Measurements from ENCODE around the gene TOB1.
A peak's percentile ranks its signal among the peaks of the same experiment; 100 is the strongest.

The TOB1 gene

DNA sequence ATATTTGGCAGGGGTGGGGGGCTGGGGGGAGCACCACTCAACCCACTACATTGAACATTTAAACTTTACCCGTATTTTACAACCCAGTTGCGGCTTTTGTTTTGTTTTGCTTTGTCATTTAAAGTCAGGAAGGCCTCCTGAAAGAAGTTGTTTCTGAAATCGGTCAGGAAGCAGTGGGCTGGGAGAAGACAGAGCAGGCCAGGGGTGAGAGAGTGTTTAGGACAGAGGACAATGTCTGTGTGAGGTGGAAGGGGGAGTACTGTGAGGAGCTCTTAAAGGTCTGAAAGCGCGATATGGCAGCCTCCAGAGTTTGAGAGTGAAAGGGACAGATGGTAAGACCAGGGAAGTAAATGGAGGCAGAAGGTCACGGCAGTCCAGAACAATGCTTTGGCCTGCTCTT is 36.8 kb downstream of the TOB1 start:
- DNase-seq: peak in 2 of 3 donors; percentile 34 to 35
- Histone ChIP-seq H3K4me3 (ENCODE audit: control insufficient read depth in 1 of 7, extremely low read depth in 1 of 7, insufficient read depth in 4 of 7, low read depth in 2 of 7, low read length in 6 of 7) (peak overlapping the region in 5 of 7 experiments; percentile 3 to 26 (median 24)), H3K27ac (ENCODE audit: insufficient read depth in 1 of 2, low read depth in 1 of 2, low read length in 2 of 2, poor library complexity in 1 of 2, severe bottlenecking in 2 of 2) (peak overlapping the region; percentile 17 to 58), H3K9me3 (ENCODE audit: control extremely low read depth in 1 of 5, control insufficient read depth in 4 of 5, insufficient read depth in 2 of 5, low read depth in 1 of 5, low read length in 4 of 5) (no peaks in the 10 kb centered on the region), H3K27me3 (replicated peaks in 2 of 5; ENCODE audit: control insufficient read depth in 4 of 5, insufficient read depth in 5 of 5, low read length in 4 of 5) (no peaks in the 10 kb centered on the region), H3K36me3 (ENCODE audit: control insufficient read depth in 4 of 4, insufficient read depth in 4 of 4, low read length in 3 of 4) (no peaks in the 10 kb centered on the region), H3K4me1 (ENCODE audit: control extremely low read depth in 1 of 4, control insufficient read depth in 4 of 4, insufficient read depth in 4 of 4, low read length in 3 of 4) (peaks cover 0 to 48% (median 42%) of the 10 kb centered on the region in 4 experiments)
- POLR2A ChIA-PET: interaction anchor here (1.4 kb wide), 1 partner anchor 36 kb away, joined by 7 read pairs; the partner anchor contains the start of gene TOB1
- CTCF ChIA-PET: interaction anchor here (1.0 to 7.9 kb wide), 7 partner anchors 11 to 66 kb away, joined by 3 to 58 read pairs (median 9); no protein-coding TSS in a partner anchor
- WGBS (ENCODE audit: insufficient coverage): 41% methylated on average over 4 of the region's 6 CpGs

DNA sequence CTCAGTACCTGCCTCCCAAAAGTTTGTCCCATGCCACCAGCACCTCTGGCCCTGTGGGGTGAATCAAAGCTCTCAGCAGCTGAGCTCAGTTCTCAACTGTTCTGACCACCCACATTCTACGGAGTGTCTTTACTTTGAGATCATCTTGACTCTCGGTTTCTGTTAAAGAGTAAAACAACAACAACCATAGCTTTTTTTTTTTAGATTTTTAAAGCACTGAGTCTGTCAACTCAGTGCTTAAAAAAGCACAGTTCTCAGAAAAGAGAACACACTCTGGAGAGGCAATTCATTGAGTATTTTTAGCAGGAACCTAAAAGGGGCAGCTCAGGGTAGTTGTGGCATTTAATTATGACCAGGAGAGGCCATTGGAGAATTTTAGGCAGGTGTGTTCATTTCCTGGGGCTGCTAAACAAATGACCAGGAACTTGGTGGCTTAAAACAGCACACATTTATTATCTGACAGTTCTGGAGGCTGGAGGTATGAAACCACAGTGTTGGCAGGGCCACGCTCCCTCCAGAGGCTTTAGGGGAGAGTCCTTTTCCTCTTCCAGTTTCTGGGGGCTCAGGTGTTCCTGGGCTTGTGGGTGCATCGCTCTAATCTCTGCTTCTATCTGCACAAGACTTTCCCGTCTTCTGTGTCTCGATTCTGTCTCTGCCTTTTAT is 37.5 kb downstream of the TOB1 start:
- H3K27ac ChIP-seq (ENCODE audit: insufficient read depth in 1 of 2, low read depth in 1 of 2, low read length in 2 of 2, poor library complexity in 1 of 2, severe bottlenecking in 2 of 2): peak overlapping the region; percentile 17 to 47
- WGBS (ENCODE audit: insufficient coverage): 32% methylated on average over 5 of the region's 6 CpGs
- no peaks in the 10 kb centered on the region for H3K9me3 ChIP-seq (ENCODE audit: control extremely low read depth in 1 of 5, control insufficient read depth in 4 of 5, insufficient read depth in 2 of 5, low read depth in 1 of 5, low read length in 4 of 5)
- CTCF ChIA-PET: interaction anchor here (0.8 to 7.9 kb wide), 8 partner anchors 11 to 201 kb away, joined by 3 to 58 read pairs (median 4); no protein-coding TSS in a partner anchor
- peak in 1 of 3 donors; percentile 26 for DNase-seq
- H3K4me1 ChIP-seq (ENCODE audit: control extremely low read depth in 1 of 4, control insufficient read depth in 4 of 4, insufficient read depth in 4 of 4, low read length in 3 of 4): peaks cover 0 to 45% (median 42%) of the 10 kb centered on the region in 4 experiments
- no peaks in the 10 kb centered on the region for H3K36me3 ChIP-seq (ENCODE audit: control insufficient read depth in 4 of 4, insufficient read depth in 4 of 4, low read length in 3 of 4)
- peak overlapping the region in 3 of 7 experiments; percentile 24 to 26 (median 25) for H3K4me3 ChIP-seq (ENCODE audit: control insufficient read depth in 1 of 7, extremely low read depth in 1 of 7, insufficient read depth in 4 of 7, low read depth in 2 of 7, low read length in 6 of 7)
- POLR2A ChIA-PET: no interaction called here
- no peaks in the 10 kb centered on the region for H3K27me3 ChIP-seq (replicated peaks in 2 of 5; ENCODE audit: control insufficient read depth in 4 of 5, insufficient read depth in 5 of 5, low read length in 4 of 5)

DNA sequence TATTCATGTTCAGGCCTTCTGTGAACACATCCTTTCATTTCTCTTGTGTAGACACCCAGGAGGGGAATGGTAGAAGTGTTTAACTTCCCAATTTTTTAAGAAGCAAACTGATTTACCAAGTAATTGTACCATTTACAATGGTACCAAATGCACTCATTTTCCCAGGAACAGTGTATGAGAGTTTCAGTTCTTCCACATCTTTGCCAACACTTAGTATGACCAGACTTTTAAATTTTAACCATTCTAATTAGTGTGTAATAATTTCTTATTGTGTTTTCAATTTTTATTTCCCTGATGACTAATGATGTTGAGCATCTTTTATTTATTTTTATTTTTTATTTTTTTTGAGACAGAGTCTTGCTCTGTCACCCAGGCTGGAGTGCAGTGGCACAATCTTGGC is 41.0 kb downstream of the TOB1 start:
- DNase-seq: no peak
- no peaks in the 10 kb centered on the region for H3K36me3 ChIP-seq (ENCODE audit: control insufficient read depth in 4 of 4, insufficient read depth in 4 of 4, low read length in 3 of 4)
- no peak overlapping the region for H3K27ac ChIP-seq (ENCODE audit: insufficient read depth in 1 of 2, low read depth in 1 of 2, low read length in 2 of 2, poor library complexity in 1 of 2, severe bottlenecking in 2 of 2)
- CTCF ChIA-PET: interaction anchor here (1.0 to 2.1 kb wide), 2 partner anchors 18 to 125 kb away, joined by 3 to 11 read pairs; no protein-coding TSS in a partner anchor
- POLR2A ChIA-PET: interaction anchor here (0.6 kb wide), 1 partner anchor 19 kb away, joined by 7 read pairs; no protein-coding TSS in a partner anchor
- H3K4me1 ChIP-seq (ENCODE audit: control extremely low read depth in 1 of 4, control insufficient read depth in 4 of 4, insufficient read depth in 4 of 4, low read length in 3 of 4): peaks cover 0 to 23% (median 21%) of the 10 kb centered on the region in 4 experiments
- peaks cover 0 to 2% (median 0%) of the 10 kb centered on the region in 5 experiments for H3K9me3 ChIP-seq (ENCODE audit: control extremely low read depth in 1 of 5, control insufficient read depth in 4 of 5, insufficient read depth in 2 of 5, low read depth in 1 of 5, low read length in 4 of 5)
- H3K27me3 ChIP-seq (replicated peaks in 2 of 5; ENCODE audit: control insufficient read depth in 4 of 5, insufficient read depth in 5 of 5, low read length in 4 of 5): no peaks in the 10 kb centered on the region
- H3K4me3 ChIP-seq (ENCODE audit: control insufficient read depth in 1 of 7, extremely low read depth in 1 of 7, insufficient read depth in 4 of 7, low read depth in 2 of 7, low read length in 6 of 7): no peak overlapping the region

DNA sequence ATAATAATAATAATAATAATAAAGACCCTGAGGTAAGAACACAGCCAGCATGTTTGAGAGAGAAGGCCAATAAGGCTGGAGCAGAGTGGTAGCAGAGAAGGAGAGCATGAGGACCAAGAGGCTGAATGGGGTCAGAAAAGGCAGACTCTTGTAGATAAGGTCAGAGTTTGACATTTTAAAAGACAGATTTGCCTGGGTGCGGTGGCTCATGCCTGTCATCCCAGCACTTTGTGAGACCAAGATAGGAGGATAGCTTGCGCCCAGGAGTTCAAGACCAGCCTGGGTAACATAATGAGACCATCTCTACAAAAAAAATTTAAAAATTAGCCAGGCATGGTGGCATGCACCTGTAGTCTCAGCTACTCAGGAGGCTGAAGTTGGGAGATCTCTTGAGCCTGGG is 41.7 kb downstream of the TOB1 start:
- POLR2A ChIA-PET: no interaction called here
- Histone ChIP-seq H3K4me1 (ENCODE audit: control extremely low read depth in 1 of 4, control insufficient read depth in 4 of 4, insufficient read depth in 4 of 4, low read length in 3 of 4) (peaks cover 0 to 16% (median 14%) of the 10 kb centered on the region in 4 experiments), H3K36me3 (ENCODE audit: control insufficient read depth in 4 of 4, insufficient read depth in 4 of 4, low read length in 3 of 4) (no peaks in the 10 kb centered on the region), H3K27me3 (replicated peaks in 2 of 5; ENCODE audit: control insufficient read depth in 4 of 5, insufficient read depth in 5 of 5, low read length in 4 of 5) (no peaks in the 10 kb centered on the region), H3K27ac (ENCODE audit: insufficient read depth in 1 of 2, low read depth in 1 of 2, low read length in 2 of 2, poor library complexity in 1 of 2, severe bottlenecking in 2 of 2) (no peak overlapping the region), H3K4me3 (ENCODE audit: control insufficient read depth in 1 of 7, extremely low read depth in 1 of 7, insufficient read depth in 4 of 7, low read depth in 2 of 7, low read length in 6 of 7) (no peak overlapping the region), H3K9me3 (ENCODE audit: control extremely low read depth in 1 of 5, control insufficient read depth in 4 of 5, insufficient read depth in 2 of 5, low read depth in 1 of 5, low read length in 4 of 5) (peaks cover 0 to 2% (median 0%) of the 10 kb centered on the region in 5 experiments)
- WGBS (ENCODE audit: insufficient coverage): 96% methylated on average over 2 of the region's 2 CpGs
- DNase-seq: no peak
- CTCF ChIA-PET: interaction anchor here (1.0 to 2.1 kb wide), 2 partner anchors 18 to 125 kb away, joined by 3 to 11 read pairs; no protein-coding TSS in a partner anchor

DNA sequence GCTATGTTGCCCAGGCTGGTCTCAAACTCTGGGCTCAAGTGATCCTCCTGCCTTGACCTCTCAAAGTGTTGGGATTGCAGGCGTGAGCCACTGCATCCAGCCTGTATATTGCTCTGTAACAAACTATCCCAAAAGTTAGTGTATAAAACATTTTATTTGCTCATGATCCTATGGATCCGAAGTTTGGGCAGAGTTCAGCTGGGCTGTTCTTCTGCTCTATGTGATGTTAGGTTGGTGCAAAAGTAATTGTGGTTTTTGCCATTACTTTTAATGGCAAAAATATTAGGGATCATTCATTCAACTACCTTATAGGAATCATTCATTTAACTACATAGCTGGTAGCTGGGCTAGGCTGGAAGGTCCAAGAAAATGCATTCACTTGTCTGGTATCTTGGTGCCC is 43.6 kb downstream of the TOB1 start:
- peaks cover 0 to 6% (median 1%) of the 10 kb centered on the region in 4 experiments for H3K4me1 ChIP-seq (ENCODE audit: control extremely low read depth in 1 of 4, control insufficient read depth in 4 of 4, insufficient read depth in 4 of 4, low read length in 3 of 4)
- ChIA-PET POLR2A (no interaction called here), CTCF (interaction anchor here (0.7 to 2.7 kb wide), 8 partner anchors 8 to 134 kb away, joined by 3 to 8 read pairs (median 3); no protein-coding TSS in a partner anchor)
- peaks cover 0 to 2% (median 0%) of the 10 kb centered on the region in 5 experiments for H3K9me3 ChIP-seq (ENCODE audit: control extremely low read depth in 1 of 5, control insufficient read depth in 4 of 5, insufficient read depth in 2 of 5, low read depth in 1 of 5, low read length in 4 of 5)
- DNase-seq: no peak
- H3K4me3 ChIP-seq (ENCODE audit: control insufficient read depth in 1 of 7, extremely low read depth in 1 of 7, insufficient read depth in 4 of 7, low read depth in 2 of 7, low read length in 6 of 7): no peak overlapping the region
- no peak overlapping the region for H3K27ac ChIP-seq (ENCODE audit: insufficient read depth in 1 of 2, low read depth in 1 of 2, low read length in 2 of 2, poor library complexity in 1 of 2, severe bottlenecking in 2 of 2)
- H3K36me3 ChIP-seq (ENCODE audit: control insufficient read depth in 4 of 4, insufficient read depth in 4 of 4, low read length in 3 of 4): no peaks in the 10 kb centered on the region
- H3K27me3 ChIP-seq (replicated peaks in 2 of 5; ENCODE audit: control insufficient read depth in 4 of 5, insufficient read depth in 5 of 5, low read length in 4 of 5): no peaks in the 10 kb centered on the region
- WGBS (ENCODE audit: insufficient coverage): 100% methylated on average over 1 of the region's 2 CpGs

DNA sequence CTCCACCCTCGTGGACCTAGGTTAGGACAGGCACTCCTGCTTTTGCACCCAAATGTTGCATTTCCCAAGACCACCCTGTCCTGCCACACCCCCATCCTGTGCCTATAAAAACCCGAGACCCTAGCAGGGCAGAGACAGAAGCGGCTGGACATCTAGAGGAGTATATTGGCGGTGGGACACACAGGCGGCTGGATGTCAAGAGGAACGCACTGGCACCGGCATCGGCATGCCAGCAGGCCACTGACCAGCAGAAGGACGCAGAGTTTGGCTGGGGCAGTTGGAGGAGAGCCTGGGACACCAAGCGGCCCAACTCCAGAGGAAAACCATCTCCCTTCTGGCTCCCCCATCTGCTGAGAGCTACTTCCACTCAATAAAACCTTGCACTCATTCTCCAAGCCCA is 45.5 kb downstream of the TOB1 start:
- Histone ChIP-seq H3K4me3 (ENCODE audit: control insufficient read depth in 1 of 7, extremely low read depth in 1 of 7, insufficient read depth in 4 of 7, low read depth in 2 of 7, low read length in 6 of 7) (no peak overlapping the region), H3K27me3 (replicated peaks in 2 of 5; ENCODE audit: control insufficient read depth in 4 of 5, insufficient read depth in 5 of 5, low read length in 4 of 5) (no peaks in the 10 kb centered on the region), H3K27ac (ENCODE audit: insufficient read depth in 1 of 2, low read depth in 1 of 2, low read length in 2 of 2, poor library complexity in 1 of 2, severe bottlenecking in 2 of 2) (no peak overlapping the region), H3K4me1 (ENCODE audit: control extremely low read depth in 1 of 4, control insufficient read depth in 4 of 4, insufficient read depth in 4 of 4, low read length in 3 of 4) (peaks cover 0 to 6% (median 4%) of the 10 kb centered on the region in 4 experiments), H3K36me3 (ENCODE audit: control insufficient read depth in 4 of 4, insufficient read depth in 4 of 4, low read length in 3 of 4) (no peaks in the 10 kb centered on the region), H3K9me3 (ENCODE audit: control extremely low read depth in 1 of 5, control insufficient read depth in 4 of 5, insufficient read depth in 2 of 5, low read depth in 1 of 5, low read length in 4 of 5) (peaks cover 0 to 2% (median 0%) of the 10 kb centered on the region in 5 experiments)
- CTCF ChIA-PET: interaction anchor here (2.7 kb wide), 1 partner anchor 17 kb away, joined by 8 read pairs; no protein-coding TSS in a partner anchor
- POLR2A ChIA-PET: no interaction called here
- WGBS (ENCODE audit: insufficient coverage): 100% methylated on average over 6 of the region's 10 CpGs
- no peak for DNase-seq

Measured in common myeloid progenitor, CD34-positive (primary cell).